HCT116 (cell line): ENCODE measurements around the gene PM20D2.

ENCODE experiments used
- EZH2 ChIP-seq: fragments of 200-600 bp; sonication (generic); IDR thresholded peaks from 2 replicates; pipeline ENCODE4 v1.6.1; 2017; ENCODE audit warnings: antibody characterized with exemption, mixed run types
- ZBTB33 ChIP-seq: IDR thresholded peaks from 2 replicates; pipeline ENCODE4 v1.6.1; 2011; ENCODE audit warnings: mild to moderate bottlenecking, low read length, moderate library complexity; ENCODE audit not compliant: insufficient replicate concordance; ENCODE audit errors: extremely low read depth

GRCh38 chr6:89160331-89161092, 14.7 kb downstream of the PM20D2 start:
- TF ChIP-seq EZH2 (no peak), ZBTB33 (no peak)
